ENCODE measurements around the gene LRMDA. TPM values are rescaled to one million over a fixed set of nuclear protein-coding genes. Genes with fewer than 3 reads are reported as not detected.

LRMDA gene
- polyA plus RNA-seq, 1 donor (not counting 4 experiments of a cell fraction or from before 2014, with no cell fraction given) = not detected

- no peaks in the 10 kb centered on the region for H3K79me2 ChIP-seq (ENCODE audit: control insufficient read depth, insufficient read depth, low read length)
- FAIRE-seq (no peak), DNase-seq (ENCODE audit: low read depth, low spot score) (no peak)
- peaks cover 3% of the 10 kb centered on the region for H3K27me3 ChIP-seq (ENCODE audit: control insufficient read depth, extremely low read depth, insufficient read depth, low read length)
- no peaks in the 10 kb centered on the region for H4K20me1 ChIP-seq (ENCODE audit: control insufficient read depth, extremely low read depth, insufficient read depth, low read length)
- no peak overlapping the region for H3K4me2 ChIP-seq (ENCODE audit: control insufficient read depth, extremely low read depth, insufficient read depth, low read depth, low read length)
- no peaks in the 10 kb centered on the region for H3K9me3 ChIP-seq (ENCODE audit: control insufficient read depth, low read depth, low read length)
- H3K36me3 ChIP-seq (ENCODE audit: control insufficient read depth in 2 of 2, extremely low read depth in 1 of 2, insufficient read depth in 2 of 2, low read length in 2 of 2) = no peaks in the 10 kb centered on the region
- TF ChIP-seq EZH2 (IDR thresholded peaks at IDR 0.05; ENCODE audit: low read length) = no peak
- H3K9me1 ChIP-seq (ENCODE audit: control insufficient read depth, extremely low read depth, insufficient read depth, low read length) = no peaks in the 10 kb centered on the region
- no peak overlapping the region for H2AFZ ChIP-seq (ENCODE audit: control insufficient read depth, low read length)
- H3K9ac ChIP-seq (ENCODE audit: control insufficient read depth, extremely low read depth, insufficient read depth, low read length) = no peak overlapping the region
- H3K27ac ChIP-seq (ENCODE audit: control insufficient read depth, insufficient read depth, low read length) = no peak overlapping the region
- peaks cover 9% of the 10 kb centered on the region for H3K4me1 ChIP-seq (ENCODE audit: control insufficient read depth, extremely low read depth, insufficient read depth, low read length)
- no peak overlapping the region for H3K4me3 ChIP-seq (ENCODE audit: control insufficient read depth in 2 of 3, extremely low read depth in 1 of 3, insufficient read depth in 2 of 3, low read depth in 1 of 3, low read length in 3 of 3)
- dilution Hi-C loops (cut with MboI; ENCODE audit: extremely low pct_ligation_motif_present, low sequenced_read_pairs) = no loop called here
Observed at GRCh38 chr10:76085002-76085816, 653.8 kb downstream of the LRMDA start.

DNA sequence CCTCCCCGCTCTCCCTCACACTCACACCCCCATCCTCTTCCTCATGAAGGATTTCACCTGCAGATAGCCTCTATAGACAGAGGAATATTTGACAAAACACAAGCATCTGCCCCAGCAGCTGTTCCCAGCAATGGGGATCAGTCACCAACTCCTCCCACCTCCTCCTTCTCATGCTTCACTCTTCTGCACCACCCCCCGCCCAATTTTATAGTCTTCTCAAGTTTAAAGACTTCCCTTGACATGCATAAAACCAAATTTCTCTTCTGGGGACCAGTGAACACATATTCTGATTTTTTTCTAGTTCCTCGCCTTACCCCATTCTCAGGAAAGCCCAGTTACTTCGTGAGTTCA, 654.4 kb downstream of the LRMDA start:
- no peaks in the 10 kb centered on the region for H3K9me3 ChIP-seq (ENCODE audit: control insufficient read depth, low read depth, low read length)
- no peak overlapping the region for H3K4me3 ChIP-seq (ENCODE audit: control insufficient read depth in 2 of 3, extremely low read depth in 1 of 3, insufficient read depth in 2 of 3, low read depth in 1 of 3, low read length in 3 of 3)
- no peaks in the 10 kb centered on the region for H3K36me3 ChIP-seq (ENCODE audit: control insufficient read depth in 2 of 2, extremely low read depth in 1 of 2, insufficient read depth in 2 of 2, low read length in 2 of 2)
- peaks cover 3% of the 10 kb centered on the region for H3K27me3 ChIP-seq (ENCODE audit: control insufficient read depth, extremely low read depth, insufficient read depth, low read length)
- no peaks in the 10 kb centered on the region for H3K9me1 ChIP-seq (ENCODE audit: control insufficient read depth, extremely low read depth, insufficient read depth, low read length)
- H3K27ac ChIP-seq (ENCODE audit: control insufficient read depth, insufficient read depth, low read length) = no peak overlapping the region
- H3K4me1 ChIP-seq (ENCODE audit: control insufficient read depth, extremely low read depth, insufficient read depth, low read length) = peaks cover 9% of the 10 kb centered on the region
- no peaks in the 10 kb centered on the region for H3K79me2 ChIP-seq (ENCODE audit: control insufficient read depth, insufficient read depth, low read length)
- DNase-seq (ENCODE audit: low read depth, low spot score) (no peak), FAIRE-seq (no peak)
- dilution Hi-C loops (cut with MboI; ENCODE audit: extremely low pct_ligation_motif_present, low sequenced_read_pairs) = no loop called here
- H3K9ac ChIP-seq (ENCODE audit: control insufficient read depth, extremely low read depth, insufficient read depth, low read length) = no peak overlapping the region
- H2AFZ ChIP-seq (ENCODE audit: control insufficient read depth, low read length) = no peak overlapping the region
- TF ChIP-seq CTCF (optimal IDR thresholded peaks at IDR 0.05 in 1 of 3, IDR thresholded peaks at IDR 0.05 in 1 of 3, conservative IDR thresholded peaks at IDR 0.05 in 1 of 3; ENCODE audit: extremely low read depth in 1 of 3, insufficient read depth in 2 of 3, low read length in 3 of 3) = no peak
- TF ChIP-seq EZH2 (IDR thresholded peaks at IDR 0.05; ENCODE audit: low read length) = no peak
- no peaks in the 10 kb centered on the region for H4K20me1 ChIP-seq (ENCODE audit: control insufficient read depth, extremely low read depth, insufficient read depth, low read length)
- H3K4me2 ChIP-seq (ENCODE audit: control insufficient read depth, extremely low read depth, insufficient read depth, low read depth, low read length) = no peak overlapping the region

Data from keratinocyte (primary cell).